NCI-H526 (cell line): ENCODE results near the gene CARD10.
"Not testable (repeated sequence)": the region's sequence is repeated elsewhere in the genome, so short reads cannot be mapped to it uniquely, and the experiment has no call there.

ENCODE experiments used
- DNase-seq, 2 experiments: peaks; one replicate each; lab custom pipeline; 2025; lab: John Stamatoyannopoulos, UW

CARD10 gene

DNA sequence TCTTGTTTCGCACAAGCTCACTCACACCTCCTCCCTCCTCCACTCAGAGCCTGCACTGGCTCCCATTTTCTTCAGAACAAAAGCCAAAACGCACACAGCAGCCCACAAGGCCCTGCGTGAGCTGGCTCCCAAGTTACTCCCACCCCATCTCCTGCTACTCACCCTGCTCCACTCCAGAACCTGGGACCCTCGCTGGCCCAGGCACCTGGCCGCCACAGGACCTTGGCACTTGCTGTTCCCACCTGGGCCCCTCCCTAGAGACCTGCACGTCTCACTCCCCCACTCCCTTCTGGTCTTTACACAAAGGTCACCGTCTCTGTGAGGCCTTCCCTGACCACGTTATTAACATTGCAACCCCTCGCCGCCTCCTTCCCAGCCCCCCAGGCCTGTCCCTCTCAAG, 32.1 kb downstream of the CARD10 start:
- DNase-seq: no peak

DNA sequence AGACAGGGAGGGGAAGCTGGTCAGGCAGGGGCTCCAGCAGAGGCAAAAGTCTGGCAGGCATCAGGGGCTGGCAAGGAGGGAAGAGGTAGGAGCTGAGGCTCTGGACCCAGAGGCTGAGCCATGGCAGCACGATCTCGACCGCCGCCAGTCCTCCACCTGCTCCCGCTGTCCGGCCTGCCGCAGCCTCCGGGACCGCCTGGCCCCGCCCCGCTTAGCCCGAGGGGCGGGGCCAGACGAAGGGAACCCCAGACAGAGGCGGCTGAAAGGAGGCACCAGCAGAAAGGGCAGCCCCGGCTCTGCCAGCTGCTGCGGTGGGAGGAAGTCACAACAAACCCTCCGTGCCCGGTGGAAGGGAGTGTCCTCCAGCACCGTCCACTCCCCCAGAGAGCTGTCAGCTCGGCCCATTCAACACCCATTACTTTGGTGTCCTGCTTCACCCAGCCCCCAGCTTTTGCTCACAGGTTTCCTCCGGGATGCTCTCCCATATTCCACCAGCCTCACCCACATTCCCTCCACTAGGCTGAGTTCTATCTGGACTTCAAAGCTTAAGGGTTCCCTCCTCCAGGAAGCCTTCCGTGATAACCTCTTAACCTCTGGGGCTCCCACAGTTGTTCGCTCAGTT, 32.9 kb downstream of the CARD10 start, which contains the start of gene MFNG:
TSS of gene MFNG (minus strand) at position 161 of the 622 bp plus-strand sequence. CDS start 207 bp downstream, outside the sequence.
- DNase-seq: peak; percentile 47 to 84

DNA sequence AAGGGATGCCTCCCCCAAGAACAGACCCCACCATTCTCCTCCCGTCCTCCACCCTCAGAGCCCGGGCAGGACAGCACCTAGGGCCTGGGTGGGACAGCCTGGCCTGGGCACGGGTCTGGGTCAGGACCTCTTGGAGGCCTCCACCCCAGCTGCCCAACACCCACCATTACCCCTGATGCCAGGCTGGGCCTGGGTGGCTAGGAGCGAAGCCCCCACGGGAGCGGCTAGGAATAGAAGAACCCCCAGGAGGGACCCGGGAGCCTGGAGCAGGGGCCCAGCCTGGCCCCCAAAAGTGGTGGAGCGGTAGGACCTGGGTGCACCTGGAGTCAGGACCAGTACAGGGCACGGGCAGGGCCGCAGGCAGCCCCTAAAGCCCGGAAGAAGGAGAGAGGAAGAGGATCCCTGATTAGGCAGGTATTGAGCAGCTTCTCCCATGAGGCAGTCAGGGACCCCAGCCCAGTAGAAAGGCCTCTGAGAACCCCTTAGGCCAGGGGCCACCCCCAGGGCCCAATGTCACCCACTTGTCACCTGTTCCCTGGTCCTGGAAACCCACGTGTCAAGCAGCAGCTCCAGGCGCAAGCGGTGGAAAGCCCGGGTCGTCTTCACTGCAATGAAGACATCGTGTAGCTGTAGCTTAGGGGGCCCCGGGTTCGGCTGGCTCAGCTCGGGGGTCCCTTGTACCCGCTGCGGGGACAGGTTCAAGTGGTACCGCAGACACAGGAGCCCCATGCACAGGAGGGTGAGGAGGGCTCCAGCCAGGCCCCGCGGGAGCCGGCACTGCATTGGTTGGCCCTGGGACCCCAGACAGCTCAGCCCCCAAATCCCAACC, 33.6 kb downstream of the CARD10 start:
- DNase-seq: peak in 1 of 2 experiments; percentile 31

DNA sequence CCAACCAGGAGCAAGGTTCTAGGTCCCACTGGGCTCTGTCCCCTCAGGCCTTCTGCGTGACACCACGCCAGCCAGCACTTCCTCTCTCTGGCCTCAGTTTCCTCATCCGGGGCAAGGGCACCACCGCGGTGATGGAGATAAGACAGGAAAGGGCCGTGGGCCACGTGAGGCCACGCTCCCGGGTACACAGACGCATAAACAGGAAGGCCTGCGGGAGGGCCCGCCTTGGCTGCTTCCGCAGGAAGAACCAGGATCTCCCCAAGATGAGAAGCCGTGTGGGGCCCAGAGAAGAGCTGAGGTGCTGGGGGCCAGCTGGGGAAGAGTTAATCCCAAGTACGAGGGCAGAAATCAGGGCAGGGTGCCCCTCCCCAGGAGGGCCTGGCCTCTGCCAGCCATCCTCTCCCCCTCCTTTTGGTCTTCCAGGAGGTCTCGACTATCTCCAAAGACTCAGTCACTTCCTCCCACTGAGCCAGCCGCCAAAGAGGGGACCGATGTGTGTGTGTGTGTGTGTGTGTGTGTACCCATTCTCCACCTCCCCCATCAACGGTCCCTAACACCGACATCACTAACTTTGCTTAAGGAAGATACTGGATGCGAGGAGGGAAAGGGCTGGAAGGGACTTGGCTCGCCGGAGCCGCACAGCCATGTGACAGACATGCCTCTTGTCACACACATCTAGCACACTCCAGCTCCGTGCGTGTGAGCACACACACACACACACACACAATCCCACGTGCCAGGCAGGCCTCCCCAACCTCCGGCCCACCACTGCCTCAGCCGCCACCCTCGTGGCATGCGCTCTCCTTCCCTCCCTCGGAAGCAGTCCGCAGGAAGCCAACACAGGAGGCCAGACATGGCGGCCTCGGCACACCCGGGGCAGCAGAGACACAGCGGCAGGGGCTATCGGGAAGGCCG, 34.5 kb downstream of the CARD10 start:
- DNase-seq: peak in 1 of 2 experiments; percentile 49

DNA sequence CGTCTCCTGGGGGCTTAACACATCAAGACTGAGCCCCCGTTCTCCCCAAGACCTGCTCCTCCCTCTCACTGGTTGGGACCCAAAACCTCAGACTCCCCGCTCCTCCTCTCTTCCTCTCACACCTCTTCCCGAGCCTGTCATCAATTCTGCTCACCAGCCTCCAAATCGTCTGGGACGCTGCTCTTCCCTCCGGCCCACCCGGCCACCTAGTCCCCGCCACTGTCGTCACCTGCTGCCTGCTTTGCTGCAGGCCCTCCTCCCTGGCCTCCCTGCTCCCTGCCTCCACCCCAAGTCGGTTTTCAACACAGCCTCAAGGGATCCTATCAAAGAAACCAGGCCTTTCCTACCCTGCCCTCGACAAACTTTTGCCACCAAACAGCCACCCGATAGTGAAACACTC, 36.2 kb downstream of the CARD10 start:
- no peak for DNase-seq

DNA sequence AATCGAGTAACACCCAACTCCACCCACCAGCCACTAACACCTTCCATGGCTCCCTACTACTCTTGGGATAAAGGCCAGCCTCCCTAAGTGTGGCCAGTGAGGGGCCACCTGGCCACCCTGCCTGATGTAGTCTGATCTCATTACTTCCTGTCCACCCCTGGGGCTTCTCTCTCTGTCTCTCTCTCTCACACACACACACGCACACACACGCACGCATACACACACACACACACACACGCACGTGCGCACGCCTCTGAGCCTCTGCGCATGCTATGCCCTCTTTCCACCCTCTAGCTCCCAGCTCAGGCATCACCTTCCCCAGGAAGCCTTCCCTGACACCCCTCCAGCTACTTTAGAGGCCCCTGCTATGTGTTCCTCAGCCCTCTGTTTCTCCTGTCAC, 37.0 kb downstream of the CARD10 start:
- no peak for DNase-seq

DNA sequence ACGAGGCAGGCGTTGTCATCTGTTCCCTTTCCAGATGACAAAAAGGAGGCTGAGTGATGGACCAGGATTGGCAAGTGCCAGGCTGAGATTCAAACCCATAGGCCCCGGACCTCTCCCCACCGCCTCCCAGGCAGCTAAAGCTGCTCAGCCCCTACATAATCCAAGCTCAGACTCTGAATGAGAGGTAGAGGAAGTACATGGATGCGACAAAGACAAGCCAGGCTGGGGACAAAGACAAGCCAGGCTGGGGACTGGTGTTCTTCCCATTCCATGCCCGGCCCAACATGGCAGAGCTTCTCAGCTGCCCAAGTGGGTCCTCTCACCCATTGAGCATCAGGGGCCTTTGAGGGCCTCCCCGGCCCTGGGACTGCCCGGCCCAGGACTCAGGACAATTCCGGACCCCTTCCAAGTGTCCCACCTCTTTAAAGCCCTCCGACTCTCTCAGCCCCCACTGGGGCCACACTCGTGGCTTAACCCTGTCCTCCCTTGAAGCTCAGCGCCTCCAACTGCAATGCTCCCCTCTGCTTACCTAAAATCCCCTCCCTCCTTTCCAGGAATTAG, 37.8 kb downstream of the CARD10 start:
- no peak for DNase-seq

DNA sequence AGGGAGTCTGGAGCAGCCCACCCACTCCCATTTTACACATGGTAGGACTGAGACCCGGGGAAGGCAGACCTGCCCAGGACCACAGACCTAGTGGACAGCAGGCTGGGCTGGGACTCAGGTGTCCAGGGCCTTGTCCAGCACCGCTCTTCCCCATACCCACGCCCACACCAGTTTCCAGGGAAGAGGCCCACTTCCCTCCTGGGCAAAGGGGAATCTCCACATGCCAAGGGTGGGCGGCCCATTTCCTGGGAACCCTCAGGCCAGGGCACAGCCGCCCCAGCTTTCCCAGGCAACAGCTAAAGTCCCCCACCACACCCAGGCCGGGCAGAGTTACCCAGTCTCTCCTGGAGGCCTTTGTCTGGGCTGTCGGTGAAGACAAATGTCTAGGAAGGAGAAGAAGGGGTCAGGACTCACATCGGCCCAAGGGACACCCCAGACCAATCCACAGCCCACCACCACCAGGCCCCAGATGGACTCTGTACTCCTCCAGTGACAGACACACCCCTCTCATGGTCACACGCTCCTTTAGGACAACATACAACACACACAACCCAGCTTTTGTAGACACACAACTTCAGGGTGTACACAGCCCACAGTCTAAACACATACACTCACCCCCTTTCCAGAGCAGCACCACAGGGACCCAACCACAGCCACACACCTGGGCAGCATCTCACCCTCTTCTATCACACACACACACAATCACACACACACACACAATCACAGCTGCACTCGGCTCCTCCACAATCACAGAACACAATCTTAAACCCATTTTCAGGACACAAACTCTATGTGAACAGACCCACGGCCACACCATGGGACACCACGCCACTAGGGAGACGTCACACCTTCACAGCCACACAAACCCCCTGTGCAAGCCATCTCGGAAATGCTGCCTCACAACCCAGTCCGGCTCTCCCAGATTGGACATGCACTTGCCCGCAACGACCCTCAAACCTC, 38.5 kb downstream of the CARD10 start:
- DNase-seq: no peak

DNA sequence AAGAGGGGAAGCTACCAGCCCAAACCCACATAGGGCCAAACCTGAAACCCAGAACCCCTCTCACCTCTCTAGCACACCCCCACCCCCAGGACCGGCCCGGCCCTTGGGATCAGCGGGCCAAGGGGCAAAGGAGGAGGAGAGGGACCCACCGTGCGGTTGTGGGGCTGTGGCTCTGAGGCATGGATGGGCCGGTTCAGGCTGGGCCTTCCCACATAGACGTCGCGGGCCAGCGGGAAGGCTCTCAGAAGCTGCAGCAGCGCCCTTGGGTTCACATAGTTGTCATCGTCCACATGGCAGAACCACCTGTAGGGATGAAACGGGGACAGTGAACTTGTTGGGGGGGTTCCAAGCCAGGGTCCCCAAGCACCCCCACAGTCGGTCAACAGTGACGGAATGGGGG, 40.0 kb downstream of the CARD10 start:
- DNase-seq: no peak

DNA sequence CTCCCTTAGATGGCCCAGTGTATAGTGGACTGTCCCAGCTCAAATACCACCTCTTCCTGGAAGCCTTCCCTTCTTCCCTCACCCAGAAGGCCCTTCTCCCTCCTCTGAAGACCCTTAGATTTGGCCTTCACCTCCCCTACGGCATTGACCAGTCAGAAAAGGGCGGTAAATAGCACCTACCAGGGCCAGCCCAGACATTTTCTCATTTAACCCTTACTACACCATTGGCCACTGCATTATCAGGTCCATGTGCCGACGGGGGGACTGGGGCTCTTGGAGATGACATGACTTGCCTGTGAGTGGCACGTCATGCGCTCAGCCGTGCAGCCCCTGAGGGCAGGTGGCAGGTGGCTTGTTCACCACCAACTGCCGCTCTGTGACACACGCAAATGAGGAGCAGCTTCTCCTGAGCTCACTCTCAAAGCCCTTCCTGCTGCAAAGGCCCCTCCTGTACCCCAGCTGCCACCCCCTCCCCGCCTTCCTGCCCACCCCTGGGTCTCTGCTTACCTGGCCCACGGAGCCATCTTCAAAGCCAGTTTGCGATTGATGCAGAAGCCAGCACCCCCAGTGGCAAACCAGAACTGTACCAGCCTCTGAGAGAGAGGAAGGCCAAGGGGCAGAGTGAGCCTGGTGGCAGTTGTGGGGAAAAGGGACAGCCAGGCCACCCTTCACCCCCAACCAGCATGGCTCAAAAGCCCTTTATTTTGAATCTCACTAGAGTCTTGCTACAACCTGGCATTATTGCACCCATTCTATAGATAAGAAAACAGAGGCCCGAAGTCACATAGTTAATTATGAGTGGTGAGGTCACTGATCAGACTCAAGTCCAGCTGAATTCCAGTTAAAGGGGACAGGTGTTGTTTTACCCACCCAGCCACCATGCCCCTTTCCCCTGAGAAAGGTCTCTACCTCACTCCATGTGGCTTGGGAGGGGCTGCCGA, 42.6 kb downstream of the CARD10 start:
- DNase-seq: peak; percentile 74 to 77

DNA sequence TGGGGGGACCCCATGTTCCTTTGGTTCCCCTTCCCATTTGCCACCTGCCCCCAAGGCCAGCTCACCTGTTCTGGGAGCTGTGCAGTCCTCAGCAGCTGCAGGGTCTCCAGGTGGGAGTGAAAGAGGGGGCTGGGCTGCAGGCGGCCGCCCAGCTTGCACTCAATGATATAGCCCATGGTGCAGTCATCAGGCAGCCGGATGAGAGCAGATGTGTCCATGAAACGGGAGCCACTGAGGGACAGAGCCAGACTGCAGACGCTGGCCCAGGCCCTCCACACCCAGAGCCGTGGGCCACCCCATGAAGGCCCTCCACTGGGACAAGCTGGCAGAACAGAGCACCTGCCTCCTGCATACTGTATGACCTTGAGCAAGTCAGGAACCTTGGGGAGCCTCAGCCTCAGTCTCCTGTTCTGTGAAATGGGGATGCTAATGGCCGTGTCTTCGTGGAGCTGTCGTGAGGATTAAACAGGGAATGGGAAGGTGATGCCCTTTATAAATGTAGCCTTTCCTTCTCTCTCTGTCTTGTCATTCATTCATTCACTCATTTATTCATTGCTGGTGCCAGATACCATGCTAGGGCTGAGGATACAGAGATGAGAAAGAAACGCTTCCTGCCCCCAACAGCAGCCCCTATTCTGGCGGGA, 44.6 kb downstream of the CARD10 start:
- DNase-seq: no peak

DNA sequence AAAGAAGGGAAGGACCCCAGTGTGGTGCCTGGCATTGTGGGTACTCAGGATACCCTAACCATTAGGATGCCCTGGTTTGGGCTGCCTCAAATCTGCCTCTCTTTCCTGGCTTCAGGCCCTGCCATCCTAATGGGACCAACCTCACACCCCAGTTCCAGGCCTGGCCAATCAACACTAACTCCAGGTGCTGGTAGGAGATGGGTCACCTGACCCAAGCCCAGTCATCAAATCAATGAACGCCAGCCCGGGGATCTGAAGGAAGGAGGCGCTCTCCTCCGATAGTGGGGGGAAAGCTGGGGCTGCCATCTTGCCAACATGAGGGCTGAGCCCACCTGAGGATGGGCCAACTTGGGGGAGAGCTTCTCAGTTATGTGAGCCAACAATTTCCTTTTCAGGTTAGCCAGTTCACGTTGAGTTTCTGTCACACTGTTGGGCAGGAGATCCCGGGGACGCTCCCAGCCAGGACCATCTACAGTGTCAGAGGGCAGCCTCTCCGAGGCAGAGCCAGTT, 45.7 kb downstream of the CARD10 start:
- no peak for DNase-seq

DNA sequence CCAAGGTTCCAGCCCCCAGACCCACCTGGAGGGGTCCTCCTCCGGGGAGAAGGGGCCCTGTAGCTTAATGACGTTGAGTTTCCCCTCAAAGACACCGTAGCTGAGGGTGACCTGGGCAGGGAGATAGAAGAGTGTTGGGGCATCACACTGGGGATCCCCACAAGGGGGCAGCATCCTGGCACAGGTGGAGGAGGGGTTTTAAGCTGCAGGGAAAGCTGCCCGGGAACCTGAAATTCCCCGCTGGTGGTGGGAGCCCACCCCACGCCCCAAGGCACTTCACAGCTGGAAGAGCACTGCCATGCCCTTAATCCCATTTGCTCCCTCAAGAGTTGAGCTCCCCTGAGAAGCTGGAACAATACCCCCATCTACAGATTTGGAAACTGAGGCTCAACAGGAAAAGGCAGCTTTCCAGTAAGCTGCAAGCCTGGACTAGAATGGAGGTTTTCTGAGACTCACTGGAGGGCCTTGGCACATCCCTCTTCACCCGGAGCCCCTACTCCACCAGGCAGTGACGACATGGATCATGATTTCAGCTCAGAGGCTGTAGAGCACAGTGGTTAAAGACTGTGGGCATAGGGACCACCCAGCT, 46.7 kb downstream of the CARD10 start:
- DNase-seq: peak in 1 of 2 experiments; percentile 46

DNA sequence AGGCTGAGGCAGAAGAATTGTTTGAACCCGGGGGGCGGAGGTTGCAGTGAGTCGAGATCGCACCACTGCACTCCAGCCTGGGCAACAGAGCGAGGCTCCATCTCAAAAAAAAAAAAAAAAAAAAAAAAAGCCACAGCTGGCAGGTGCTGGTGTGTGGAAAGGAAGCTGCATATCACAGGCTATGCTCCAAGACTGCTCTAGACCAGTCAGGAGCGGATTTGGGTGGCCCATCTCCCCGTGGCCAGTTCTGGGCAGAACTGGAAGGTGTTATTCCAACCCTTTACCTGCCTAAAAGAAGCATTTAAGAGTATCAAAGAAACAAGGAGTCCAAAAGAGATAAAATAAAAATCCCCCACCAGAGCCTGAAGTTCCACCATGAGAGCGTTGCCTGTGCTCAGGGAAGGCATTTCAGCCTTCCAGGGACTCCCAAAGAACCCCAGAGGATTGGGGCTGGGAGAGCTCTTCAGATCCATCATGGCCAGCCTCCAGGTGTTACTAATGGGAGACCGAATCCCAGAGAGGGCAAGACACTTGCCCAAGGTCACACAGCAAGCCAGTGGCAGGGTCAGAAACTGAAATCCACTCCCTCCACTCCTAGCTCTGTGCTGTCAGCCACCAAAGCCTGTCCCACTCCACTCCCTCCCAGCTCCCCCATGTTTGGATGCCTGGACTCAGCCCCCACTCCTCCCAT, 47.3 kb downstream of the CARD10 start:
- no peak for DNase-seq

DNA sequence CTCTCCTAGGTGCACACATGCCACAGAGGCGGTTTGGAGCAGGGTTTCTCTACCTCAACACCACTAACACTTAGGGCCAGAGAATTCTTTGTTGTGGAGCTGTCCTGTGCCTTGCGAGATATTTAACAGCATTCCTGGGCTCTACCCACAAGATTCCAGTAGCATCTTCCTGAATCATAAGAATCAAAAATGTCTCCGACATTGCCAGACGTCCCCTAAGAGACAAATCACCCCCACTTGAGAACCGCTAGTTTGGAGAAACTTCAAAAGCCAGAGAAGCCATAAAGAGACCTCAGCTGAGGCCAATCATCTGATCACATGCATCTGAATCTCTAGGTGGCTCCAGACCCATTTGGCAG, 49.1 kb downstream of the CARD10 start:
- DNase-seq: no peak

DNA sequence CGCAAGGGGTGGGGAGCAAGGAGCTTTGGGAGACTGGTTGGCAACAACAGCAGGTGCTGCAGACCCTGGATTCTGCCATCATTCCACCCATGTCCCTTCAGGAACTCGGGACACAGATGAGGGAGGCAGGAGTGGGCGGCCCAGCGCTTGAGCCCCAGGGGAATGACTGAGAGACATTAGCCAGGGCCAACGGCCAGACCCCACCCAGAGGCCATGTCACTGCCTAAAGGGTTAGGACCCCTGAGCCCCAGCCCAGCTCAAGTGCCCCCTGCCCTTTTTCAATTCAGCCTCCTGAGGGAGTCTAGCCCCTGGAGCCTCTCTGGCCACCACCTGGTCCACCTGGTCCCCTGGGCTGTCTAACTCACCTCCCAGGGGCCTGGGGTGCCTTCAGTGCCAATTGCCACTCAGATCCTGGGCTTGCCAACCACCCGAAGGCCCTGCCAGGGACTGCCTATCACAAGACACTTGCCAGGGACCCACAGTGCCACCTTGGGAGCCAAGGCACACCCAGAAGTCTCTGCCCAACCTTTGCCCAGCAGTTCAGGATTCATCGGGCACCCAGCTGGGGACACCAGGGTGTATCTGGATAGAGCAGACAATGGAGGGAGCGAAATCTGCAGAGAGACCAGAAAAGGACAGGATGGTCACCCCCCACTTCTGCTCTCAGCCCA, 49.7 kb downstream of the CARD10 start:
- no peak for DNase-seq

DNA sequence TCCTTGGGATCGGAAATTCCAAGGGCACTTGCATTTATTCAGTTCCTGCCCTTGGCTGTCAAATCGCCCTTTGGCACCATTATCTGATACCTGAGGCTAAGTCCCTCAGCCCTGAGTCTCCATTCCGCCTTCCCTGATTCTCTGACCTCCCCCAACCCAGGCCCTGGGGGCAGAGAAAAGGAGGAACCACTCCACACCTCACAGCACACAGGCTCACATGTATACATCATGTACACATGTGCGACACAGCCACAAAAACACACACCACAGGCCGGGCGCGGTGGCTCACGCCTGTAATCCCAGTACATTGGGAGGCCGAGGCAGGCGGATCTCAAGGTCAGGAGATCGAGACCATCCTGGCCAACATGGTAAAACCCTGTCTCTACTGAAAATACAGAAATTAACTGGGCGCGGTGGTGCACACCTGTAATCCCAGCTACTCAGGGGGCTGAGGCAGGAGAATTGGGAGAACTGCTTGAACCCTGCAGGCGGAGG, 51.0 kb downstream of the CARD10 start:
- not testable (repeated sequence) for DNase-seq
